HEK293 (cell line): ENCODE measurements around the gene VEGFB.

Experiments used
- EGR2 ChIP-seq: fragments of 450-650 bp; formaldehyde crosslinking; IDR thresholded peaks from 2 replicates; pipeline ENCODE4 v1.5.1; 2016; ENCODE audit warnings: low read depth, missing biosample characterization, missing genetic modification characterization
- GLI2 ChIP-seq: fragments of 450-650 bp; formaldehyde crosslinking; IDR thresholded peaks from 2 replicates; pipeline ENCODE4; 2017; ENCODE audit warnings: missing biosample characterization, missing genetic modification characterization, low read depth, borderline replicate concordance
- KLF1 ChIP-seq: fragments of 450-650 bp; formaldehyde crosslinking; IDR thresholded peaks from 2 replicates; pipeline ENCODE4 v1.5.1; 2016; ENCODE audit warnings: missing biosample characterization, missing genetic modification characterization
- KLF10 ChIP-seq: fragments of 450-650 bp; IDR thresholded peaks from 2 replicates; pipeline ENCODE4 v1.5.1; 2018; ENCODE audit warnings: missing biosample characterization, mild to moderate bottlenecking, missing genetic modification characterization
- SP3 ChIP-seq: fragments of 450-650 bp; formaldehyde crosslinking; IDR thresholded peaks from 2 replicates; pipeline ENCODE4 v1.5.1; 2016; ENCODE audit warnings: missing biosample characterization, missing genetic modification characterization
- SP7 ChIP-seq: fragments of 450-650 bp; formaldehyde crosslinking; IDR thresholded peaks from 2 replicates; pipeline ENCODE4 v1.5.1; 2016; ENCODE audit warnings: missing biosample characterization, missing genetic modification characterization
- ZBTB17 ChIP-seq: fragments of 450-650 bp; formaldehyde crosslinking; IDR thresholded peaks from 2 replicates; pipeline ENCODE4 v1.5.1; 2016; ENCODE audit warnings: missing biosample characterization, missing genetic modification characterization
- ZFHX2 ChIP-seq: fragments of 450-650 bp; formaldehyde crosslinking; conservative IDR thresholded peaks from 2 replicates; pipeline ENCODE4 v1.5.1; 2016; ENCODE audit warnings: missing biosample characterization, missing genetic modification characterization
- ZNF16 ChIP-seq: fragments of 450-650 bp; formaldehyde crosslinking; IDR thresholded peaks from 2 replicates; pipeline ENCODE4 v1.5.1; 2016; ENCODE audit warnings: low read depth, missing biosample characterization, missing genetic modification characterization
- ZNF223 ChIP-seq: fragments of 450-650 bp; formaldehyde crosslinking; IDR thresholded peaks from 2 replicates; pipeline ENCODE4 v1.5.1; 2016; ENCODE audit warnings: missing biosample characterization, missing genetic modification characterization
- ZNF292 ChIP-seq: fragments of 450-650 bp; formaldehyde crosslinking; IDR thresholded peaks from 2 replicates; pipeline ENCODE4 v1.5.1; 2016; ENCODE audit warnings: low read depth, missing biosample characterization, missing genetic modification characterization, borderline replicate concordance
- ZNF335 ChIP-seq: fragments of 450-650 bp; formaldehyde crosslinking; conservative IDR thresholded peaks from 2 replicates; pipeline ENCODE4 v1.5.1; 2016; ENCODE audit warnings: missing biosample characterization, missing genetic modification characterization
- ZNF366 ChIP-seq: fragments of 450-650 bp; formaldehyde crosslinking; conservative IDR thresholded peaks from 2 replicates; pipeline ENCODE4 v1.5.1; 2016; ENCODE audit warnings: missing biosample characterization, missing genetic modification characterization
- ZNF416 ChIP-seq: fragments of 450-650 bp; formaldehyde crosslinking; IDR thresholded peaks from 2 replicates; pipeline ENCODE4 v1.5.1; 2016; ENCODE audit warnings: missing biosample characterization, missing genetic modification characterization
- ZNF596 ChIP-seq: fragments of 450-650 bp; IDR thresholded peaks from 2 replicates; pipeline ENCODE4 v1.5.0; 2018; ENCODE audit warnings: missing biosample characterization, mild to moderate bottlenecking, missing genetic modification characterization, moderate library complexity
- ZNF600 ChIP-seq: fragments of 450-650 bp; formaldehyde crosslinking; IDR thresholded peaks from 2 replicates; pipeline ENCODE4 v1.5.1; 2016; ENCODE audit warnings: missing biosample characterization, missing genetic modification characterization
- ZNF629 ChIP-seq: fragments of 450-650 bp; formaldehyde crosslinking; IDR thresholded peaks from 2 replicates; pipeline ENCODE4 v1.5.1; 2017; ENCODE audit warnings: missing biosample characterization, missing genetic modification characterization
- ZNF677 ChIP-seq: fragments of 450-650 bp; IDR thresholded peaks from 2 replicates; pipeline ENCODE4 v1.5.0; 2018; ENCODE audit warnings: missing biosample characterization, mild to moderate bottlenecking, missing genetic modification characterization, moderate library complexity
- TF ChIP-seq, protein P1 (sequence below): fragments of 450-650 bp; formaldehyde crosslinking; IDR thresholded peaks from 2 replicates; pipeline ENCODE4 v1.5.1; 2016; ENCODE audit warnings: missing biosample characterization, missing genetic modification characterization
- TF ChIP-seq, protein P2 (sequence below): fragments of 450-650 bp; formaldehyde crosslinking; IDR thresholded peaks from 2 replicates; pipeline ENCODE4 v1.5.1; 2016; ENCODE audit warnings: missing biosample characterization, missing genetic modification characterization
- TF ChIP-seq, protein P3 (sequence below): fragments of 450-650 bp; formaldehyde crosslinking; IDR thresholded peaks from 2 replicates; pipeline ENCODE4 v1.5.1; 2016; ENCODE audit warnings: missing biosample characterization, missing genetic modification characterization
- TF ChIP-seq, protein P4 (sequence below): fragments of 450-650 bp; formaldehyde crosslinking; IDR thresholded peaks from 2 replicates; pipeline ENCODE4 v1.5.1; 2016; ENCODE audit warnings: missing biosample characterization, missing genetic modification characterization

VEGFB gene

DNA sequence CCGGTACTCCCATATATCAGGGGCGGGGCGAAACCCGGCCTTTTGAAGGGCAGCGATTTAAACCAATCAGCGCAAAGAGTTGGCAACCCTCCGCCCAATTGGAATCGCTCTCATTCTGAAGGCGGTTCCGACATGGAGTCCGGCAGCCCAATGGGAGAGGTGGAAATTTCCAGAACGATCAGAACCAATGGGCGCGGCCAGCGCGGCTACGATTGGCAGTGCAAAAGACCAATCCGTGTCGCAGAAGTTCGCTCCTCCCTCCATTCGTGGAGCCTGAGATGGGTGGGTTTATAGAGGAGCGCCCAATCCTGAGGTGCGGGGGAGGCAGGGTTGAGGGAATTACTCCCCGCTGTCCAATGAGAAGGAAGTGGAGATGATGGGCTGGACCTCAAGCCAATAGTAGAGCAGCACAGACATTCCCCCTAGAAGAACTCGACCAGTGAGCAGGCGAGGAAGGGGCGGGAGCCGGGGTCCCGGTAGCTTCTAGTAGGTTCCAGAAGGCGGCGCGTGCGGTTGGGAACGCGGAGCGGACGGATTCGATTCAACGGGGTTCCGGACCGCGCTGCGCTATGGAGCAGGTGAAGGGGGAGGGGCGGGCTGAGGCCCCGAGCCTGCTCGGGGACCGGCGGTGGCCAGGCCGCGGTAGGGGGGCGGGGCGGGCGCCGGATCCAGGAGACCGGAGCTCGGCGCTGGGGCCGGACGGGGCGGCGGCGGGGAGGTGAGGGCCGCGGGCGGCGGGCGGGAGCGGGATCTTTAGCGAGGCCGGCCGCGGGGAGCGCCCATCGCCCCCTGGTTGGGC is 48.5 kb upstream of the VEGFB start, which contains the start of gene STIP1 (continued):
- TF ChIP-seq, protein P1, sequence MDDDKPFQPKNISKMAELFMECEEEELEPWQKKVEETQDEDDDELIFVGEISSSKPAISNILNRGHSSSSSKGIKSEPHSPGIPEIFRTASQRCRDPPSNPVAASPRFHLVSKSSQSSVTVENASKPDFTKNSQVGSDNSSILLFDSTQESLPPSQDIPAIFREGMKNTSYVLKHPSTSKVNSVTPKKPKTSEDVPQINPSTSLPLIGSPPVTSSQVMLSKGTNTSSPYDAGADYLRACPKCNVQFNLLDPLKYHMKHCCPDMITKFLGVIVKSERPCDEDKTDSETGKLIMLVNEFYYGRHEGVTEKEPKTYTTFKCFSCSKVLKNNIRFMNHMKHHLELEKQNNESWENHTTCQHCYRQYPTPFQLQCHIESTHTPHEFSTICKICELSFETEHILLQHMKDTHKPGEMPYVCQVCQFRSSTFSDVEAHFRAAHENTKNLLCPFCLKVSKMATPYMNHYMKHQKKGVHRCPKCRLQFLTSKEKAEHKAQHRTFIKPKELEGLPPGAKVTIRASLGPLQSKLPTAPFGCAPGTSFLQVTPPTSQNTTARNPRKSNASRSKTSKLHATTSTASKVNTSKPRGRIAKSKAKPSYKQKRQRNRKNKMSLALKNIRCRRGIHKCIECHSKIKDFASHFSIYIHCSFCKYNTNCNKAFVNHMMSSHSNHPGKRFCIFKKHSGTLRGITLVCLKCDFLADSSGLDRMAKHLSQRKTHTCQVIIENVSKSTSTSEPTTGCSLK (tag by site-specific recombination): no peak
- TF ChIP-seq SP3 (tag by site-specific recombination) (peak; percentile 97), KLF10 (tag by site-specific recombination) (0 out of 2 replicates have a peak, but pooled peaks have one; percentile 5), KLF1 (tag by site-specific recombination) (peak; percentile 64; the same call in 1 of the 2 replicates), ZNF629 (tag by site-specific recombination) (no peak), ZNF416 (tag by site-specific recombination) (no peak), ZNF292 (tag by site-specific recombination) (no peak), ZNF600 (no peak), ZNF677 (tag by site-specific recombination) (no peak), ZNF223 (no peak), ZBTB17 (tag by site-specific recombination) (peak; percentile 3; the same call in 1 of the 2 replicates), ZFHX2 (tag by site-specific recombination) (peak; percentile 76), ZNF16 (no peak), GLI2 (no peak), SP7 (tag by site-specific recombination) (0 out of 2 replicates have a peak, but pooled peaks have one; percentile 2), ZNF596 (tag by site-specific recombination) (no peak), ZNF366 (tag by site-specific recombination) (peak; percentile 62), ZNF335 (no peak), EGR2 (tag by site-specific recombination) (peak; percentile 72)
- TF ChIP-seq, protein P2, sequence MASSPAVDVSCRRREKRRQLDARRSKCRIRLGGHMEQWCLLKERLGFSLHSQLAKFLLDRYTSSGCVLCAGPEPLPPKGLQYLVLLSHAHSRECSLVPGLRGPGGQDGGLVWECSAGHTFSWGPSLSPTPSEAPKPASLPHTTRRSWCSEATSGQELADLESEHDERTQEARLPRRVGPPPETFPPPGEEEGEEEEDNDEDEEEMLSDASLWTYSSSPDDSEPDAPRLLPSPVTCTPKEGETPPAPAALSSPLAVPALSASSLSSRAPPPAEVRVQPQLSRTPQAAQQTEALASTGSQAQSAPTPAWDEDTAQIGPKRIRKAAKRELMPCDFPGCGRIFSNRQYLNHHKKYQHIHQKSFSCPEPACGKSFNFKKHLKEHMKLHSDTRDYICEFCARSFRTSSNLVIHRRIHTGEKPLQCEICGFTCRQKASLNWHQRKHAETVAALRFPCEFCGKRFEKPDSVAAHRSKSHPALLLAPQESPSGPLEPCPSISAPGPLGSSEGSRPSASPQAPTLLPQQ: no peak
- TF ChIP-seq, protein P3, sequence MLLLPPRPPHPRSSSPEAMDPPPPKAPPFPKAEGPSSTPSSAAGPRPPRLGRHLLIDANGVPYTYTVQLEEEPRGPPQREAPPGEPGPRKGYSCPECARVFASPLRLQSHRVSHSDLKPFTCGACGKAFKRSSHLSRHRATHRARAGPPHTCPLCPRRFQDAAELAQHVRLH: 0 out of 2 replicates have a peak, but pooled peaks have one; percentile 43
- TF ChIP-seq, protein P4, sequence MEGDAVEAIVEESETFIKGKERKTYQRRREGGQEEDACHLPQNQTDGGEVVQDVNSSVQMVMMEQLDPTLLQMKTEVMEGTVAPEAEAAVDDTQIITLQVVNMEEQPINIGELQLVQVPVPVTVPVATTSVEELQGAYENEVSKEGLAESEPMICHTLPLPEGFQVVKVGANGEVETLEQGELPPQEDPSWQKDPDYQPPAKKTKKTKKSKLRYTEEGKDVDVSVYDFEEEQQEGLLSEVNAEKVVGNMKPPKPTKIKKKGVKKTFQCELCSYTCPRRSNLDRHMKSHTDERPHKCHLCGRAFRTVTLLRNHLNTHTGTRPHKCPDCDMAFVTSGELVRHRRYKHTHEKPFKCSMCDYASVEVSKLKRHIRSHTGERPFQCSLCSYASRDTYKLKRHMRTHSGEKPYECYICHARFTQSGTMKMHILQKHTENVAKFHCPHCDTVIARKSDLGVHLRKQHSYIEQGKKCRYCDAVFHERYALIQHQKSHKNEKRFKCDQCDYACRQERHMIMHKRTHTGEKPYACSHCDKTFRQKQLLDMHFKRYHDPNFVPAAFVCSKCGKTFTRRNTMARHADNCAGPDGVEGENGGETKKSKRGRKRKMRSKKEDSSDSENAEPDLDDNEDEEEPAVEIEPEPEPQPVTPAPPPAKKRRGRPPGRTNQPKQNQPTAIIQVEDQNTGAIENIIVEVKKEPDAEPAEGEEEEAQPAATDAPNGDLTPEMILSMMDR (tag by site-specific recombination): peak; percentile 65
